Fibroblast of lung (primary cell): ENCODE results near the gene TTC1.

Source experiments
- CTCF ChIP-seq, 2 donors: IDR thresholded peaks in 1 of 2; conservative IDR thresholded peaks in 1 of 2; 1 replicate in 1 of 2; 2 replicates in 1 of 2; pipeline ENCODE4 v1.5.1; 2011 to 2012; ENCODE audit warnings: low read length in 2 of 2, control low read depth in 1 of 2, inconsistent platforms in 1 of 2, low read depth in 1 of 2, mild to moderate bottlenecking in 1 of 2
- EZH2 ChIP-seq: IDR thresholded peaks from 2 replicates; pipeline ENCODE4 v1.5.1; 2012; ENCODE audit warnings: low read length, control low read depth, mild to moderate bottlenecking; ENCODE audit errors: missing control alignments

- TF ChIP-seq CTCF (conservative IDR thresholded peaks at IDR 0.05 in 1 of 2, IDR thresholded peaks at IDR 0.05 in 1 of 2; ENCODE audit: low read depth in 1 of 2, low read length in 2 of 2): no peak
- no peak for TF ChIP-seq EZH2
These were observed 38.5 kb downstream of the TTC1 start for GRCh38 chr5:160047423-160047822.
